Nephron progenitor cell (in vitro differentiated cells): ENCODE results near the gene KCNA2.

Experiments used
- DNase-seq: peaks from one replicate; pipeline ENCODE4 v3.0.0; 2021
- H3K27ac Mint-ChIP-seq: 2 replicates; pipeline ENCODE4 v1.8.0; 2021; ENCODE audit warnings: mild to moderate bottlenecking, moderate library complexity, mixed read lengths
- H3K27me3 Mint-ChIP-seq: 2 replicates; pipeline ENCODE4 v1.8.0; 2021; ENCODE audit warnings: mild to moderate bottlenecking, low read depth, mixed read lengths; ENCODE audit not compliant: poor library complexity
- H3K36me3 Mint-ChIP-seq: 2 replicates; pipeline ENCODE4 v1.8.0; 2021; ENCODE audit warnings: low read depth, mixed read lengths
- H3K4me1 Mint-ChIP-seq: 2 replicates; pipeline ENCODE4 v1.8.0; 2021; ENCODE audit warnings: mixed read lengths
- H3K4me3 Mint-ChIP-seq: 2 replicates; pipeline ENCODE4 v1.8.0; 2021; ENCODE audit warnings: mild to moderate bottlenecking, moderate library complexity, mixed read lengths
- H3K9me3 Mint-ChIP-seq: 2 replicates; pipeline ENCODE4 v1.8.0; 2021; ENCODE audit warnings: mild to moderate bottlenecking, moderate library complexity, mixed read lengths
- CTCF ChIP-seq: fragments of 200-600 bp; sonication (generic); IDR thresholded peaks from 2 replicates; pipeline ENCODE4 v1.5.0; 2021; ENCODE audit warnings: antibody characterized with exemption

Gene KCNA2

GRCh38 chr1:110631836-110632620 lies 25.9 kb upstream of the KCNA2 start:
- Mint-ChIP-seq H3K9me3 (no peaks in the 10 kb centered on the region), H3K36me3 (no peaks in the 10 kb centered on the region), H3K27me3 (peaks cover 41% of the 10 kb centered on the region), H3K4me3 (no peak overlapping the region), H3K27ac (no peak overlapping the region), H3K4me1 (no peaks in the 10 kb centered on the region)
- no peak for DNase-seq
- TF ChIP-seq CTCF = no peak

GRCh38 chr1:110630839-110631663 lies 24.9 kb upstream of the KCNA2 start:
- H3K36me3 Mint-ChIP-seq = no peaks in the 10 kb centered on the region
- peaks cover 44% of the 10 kb centered on the region for H3K27me3 Mint-ChIP-seq
- no peak overlapping the region for H3K4me3 Mint-ChIP-seq
- H3K4me1 Mint-ChIP-seq = no peaks in the 10 kb centered on the region
- no peak overlapping the region for H3K27ac Mint-ChIP-seq
- TF ChIP-seq CTCF = peak; percentile 77
- DNase-seq = peak; percentile 82
- H3K9me3 Mint-ChIP-seq = no peaks in the 10 kb centered on the region

DNA sequence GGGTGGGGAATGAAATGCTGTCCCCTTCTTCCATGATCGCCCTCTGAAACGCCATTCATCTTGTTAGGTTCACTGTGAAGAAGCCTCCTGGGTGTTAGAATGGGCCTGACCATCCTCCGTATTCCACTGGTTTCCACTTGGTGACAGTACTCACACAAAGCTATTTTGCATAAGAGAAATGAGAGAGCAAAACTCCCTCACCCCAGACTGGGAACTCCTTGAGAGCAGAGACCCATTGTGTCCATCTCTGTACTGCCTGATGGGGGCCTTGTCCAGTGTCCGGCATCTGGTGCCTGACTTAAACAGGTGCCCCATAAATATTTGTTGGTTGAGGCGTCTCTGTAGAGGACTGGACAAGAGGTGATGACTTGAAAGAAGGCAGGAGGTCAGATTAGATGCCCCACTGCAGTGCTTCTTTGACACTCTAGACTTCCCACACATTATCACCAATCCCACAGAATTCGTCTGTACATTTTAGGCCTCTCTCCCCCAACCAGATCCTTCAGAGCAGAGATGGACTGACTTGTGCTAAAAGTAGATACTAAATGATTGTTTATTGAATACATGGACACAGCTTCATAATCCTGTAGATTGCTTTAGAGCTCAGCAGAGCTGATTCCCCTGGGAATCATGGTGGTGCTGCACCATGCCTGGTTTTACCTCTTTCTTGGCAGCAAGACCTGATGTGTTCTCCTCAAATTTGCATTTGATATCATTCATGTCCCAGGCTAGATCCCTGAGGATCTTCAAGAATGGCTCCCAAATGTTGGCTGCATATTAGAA lies 22.4 kb upstream of the KCNA2 start:
- no peaks in the 10 kb centered on the region for H3K4me1 Mint-ChIP-seq
- no peak for TF ChIP-seq CTCF
- H3K9me3 Mint-ChIP-seq = no peaks in the 10 kb centered on the region
- no peaks in the 10 kb centered on the region for H3K36me3 Mint-ChIP-seq
- no peak for DNase-seq
- no peak overlapping the region for H3K4me3 Mint-ChIP-seq
- H3K27me3 Mint-ChIP-seq = peaks cover 46% of the 10 kb centered on the region
- H3K27ac Mint-ChIP-seq = no peak overlapping the region

GRCh38 chr1:110627764-110628163 lies 21.6 kb upstream of the KCNA2 start:
- no peaks in the 10 kb centered on the region for H3K4me1 Mint-ChIP-seq
- H3K4me3 Mint-ChIP-seq = no peak overlapping the region
- no peaks in the 10 kb centered on the region for H3K9me3 Mint-ChIP-seq
- no peak for TF ChIP-seq CTCF
- no peak for DNase-seq
- no peak overlapping the region for H3K27ac Mint-ChIP-seq
- no peaks in the 10 kb centered on the region for H3K36me3 Mint-ChIP-seq
- H3K27me3 Mint-ChIP-seq = peaks cover 47% of the 10 kb centered on the region

- Mint-ChIP-seq H3K4me3 (no peak overlapping the region), H3K9me3 (no peaks in the 10 kb centered on the region), H3K27ac (no peak overlapping the region), H3K4me1 (no peaks in the 10 kb centered on the region), H3K27me3 (peaks cover 55% of the 10 kb centered on the region), H3K36me3 (no peaks in the 10 kb centered on the region)
- no peak for TF ChIP-seq CTCF
- no peak for DNase-seq
These were observed 20.7 kb upstream of the KCNA2 start for GRCh38 chr1:110626889-110627288.
